Glutamatergic neuron (in vitro differentiated cells): ENCODE data around the gene CCBE1. TPM values are rescaled to one million over a fixed set of nuclear protein-coding genes. Genes with fewer than 3 reads are reported as not detected.

Experiments
- DNase-seq: peaks from one replicate; pipeline ENCODE4 v3.0.0; 2022
- H3K27ac Mint-ChIP-seq: one replicate; pipeline ENCODE4 v1.8.0; 2020; ENCODE audit warnings: mild to moderate bottlenecking, mixed read lengths, inconsistent platforms; ENCODE audit not compliant: unreplicated experiment
- H3K27me3 Mint-ChIP-seq: one replicate; pipeline ENCODE4 v1.8.0; 2020; ENCODE audit warnings: mild to moderate bottlenecking, moderate library complexity, mixed read lengths, inconsistent platforms; ENCODE audit not compliant: unreplicated experiment
- H3K36me3 Mint-ChIP-seq: one replicate; pipeline ENCODE4 v1.8.0; 2020; ENCODE audit warnings: mild to moderate bottlenecking, mixed read lengths, inconsistent platforms; ENCODE audit not compliant: unreplicated experiment
- H3K4me1 Mint-ChIP-seq: one replicate; pipeline ENCODE4 v1.8.0; 2020; ENCODE audit warnings: mild to moderate bottlenecking, low read depth, mixed read lengths, inconsistent platforms; ENCODE audit not compliant: unreplicated experiment
- H3K4me3 Mint-ChIP-seq: one replicate; pipeline ENCODE4 v1.8.0; 2020; ENCODE audit warnings: mild to moderate bottlenecking, mixed read lengths, inconsistent platforms; ENCODE audit not compliant: unreplicated experiment
- H3K9me3 Mint-ChIP-seq: one replicate; pipeline ENCODE4 v1.8.0; 2020; ENCODE audit warnings: mild to moderate bottlenecking, moderate library complexity, mixed read lengths, inconsistent platforms; ENCODE audit not compliant: unreplicated experiment
- total RNA-seq: library from RNA; stranded (reverse); fragmentation: NEBNext Ultra II Directional; extraction: Animal tissue kit (Norgen Biotek cat#: 25700); gene quantifications from one replicate; pipeline ENCODE4 v1.2.1, GENCODE V29; 2021; ENCODE audit not compliant: unreplicated experiment
- TF ChIP-seq, protein P1 (sequence below): fragments of 200-600 bp; sonication (generic); IDR thresholded peaks from one replicate; pipeline ENCODE4 v1.5.0; 2021; ENCODE audit not compliant: partially characterized antibody, unreplicated experiment

The CCBE1 gene
- total RNA-seq, 1 donor from 2014 or later = 0.81 TPM

DNA sequence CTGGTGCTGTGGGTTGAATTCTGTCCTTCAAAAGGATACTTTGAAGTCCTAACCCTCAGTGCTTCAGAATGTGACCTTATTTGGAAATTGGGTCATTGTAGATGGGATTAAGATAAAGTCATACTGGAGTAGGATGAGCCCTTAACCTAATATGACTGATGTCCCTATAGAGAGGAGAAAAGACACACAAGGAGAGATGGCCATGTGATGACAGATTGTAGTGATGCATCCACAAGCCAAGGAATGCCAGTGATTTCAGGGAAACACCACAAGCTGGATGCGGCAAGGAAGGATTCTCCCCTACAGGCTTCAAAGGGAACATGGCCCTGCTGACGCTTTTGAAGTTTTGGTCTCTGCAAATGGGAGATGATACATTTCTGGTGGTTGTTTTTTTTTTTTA lies 24.7 kb upstream of the CCBE1 start:
- Mint-ChIP-seq H3K27me3 (no peaks in the 10 kb centered on the region), H3K9me3 (no peaks in the 10 kb centered on the region), H3K4me1 (no peaks in the 10 kb centered on the region), H3K4me3 (no peak overlapping the region), H3K36me3 (no peaks in the 10 kb centered on the region), H3K27ac (no peak overlapping the region)
- no peak for DNase-seq
- TF ChIP-seq, protein P1, sequence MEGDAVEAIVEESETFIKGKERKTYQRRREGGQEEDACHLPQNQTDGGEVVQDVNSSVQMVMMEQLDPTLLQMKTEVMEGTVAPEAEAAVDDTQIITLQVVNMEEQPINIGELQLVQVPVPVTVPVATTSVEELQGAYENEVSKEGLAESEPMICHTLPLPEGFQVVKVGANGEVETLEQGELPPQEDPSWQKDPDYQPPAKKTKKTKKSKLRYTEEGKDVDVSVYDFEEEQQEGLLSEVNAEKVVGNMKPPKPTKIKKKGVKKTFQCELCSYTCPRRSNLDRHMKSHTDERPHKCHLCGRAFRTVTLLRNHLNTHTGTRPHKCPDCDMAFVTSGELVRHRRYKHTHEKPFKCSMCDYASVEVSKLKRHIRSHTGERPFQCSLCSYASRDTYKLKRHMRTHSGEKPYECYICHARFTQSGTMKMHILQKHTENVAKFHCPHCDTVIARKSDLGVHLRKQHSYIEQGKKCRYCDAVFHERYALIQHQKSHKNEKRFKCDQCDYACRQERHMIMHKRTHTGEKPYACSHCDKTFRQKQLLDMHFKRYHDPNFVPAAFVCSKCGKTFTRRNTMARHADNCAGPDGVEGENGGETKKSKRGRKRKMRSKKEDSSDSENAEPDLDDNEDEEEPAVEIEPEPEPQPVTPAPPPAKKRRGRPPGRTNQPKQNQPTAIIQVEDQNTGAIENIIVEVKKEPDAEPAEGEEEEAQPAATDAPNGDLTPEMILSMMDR = no peak

DNA sequence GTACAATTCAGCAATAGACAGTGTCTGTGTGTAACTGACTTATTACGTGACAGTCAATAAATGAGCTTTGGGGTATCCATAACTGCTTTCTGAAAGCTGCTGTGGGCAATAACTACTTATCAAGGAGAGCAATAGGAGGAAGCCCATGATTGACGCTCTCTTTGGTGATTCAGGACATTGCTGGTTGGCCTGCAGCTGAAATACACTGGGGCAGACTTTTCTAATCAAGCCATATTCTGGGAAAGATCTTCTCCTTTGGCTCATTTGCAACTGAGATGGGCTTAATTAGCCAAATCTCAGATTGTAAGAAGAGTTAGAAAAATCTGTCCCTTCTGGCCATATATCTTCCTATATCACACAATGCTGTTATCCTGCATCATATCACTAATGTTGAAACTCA lies 24.0 kb upstream of the CCBE1 start:
- no peak for DNase-seq
- Mint-ChIP-seq H3K9me3 (peaks cover under 1% of the 10 kb centered on the region), H3K27me3 (no peaks in the 10 kb centered on the region), H3K27ac (no peak overlapping the region), H3K4me3 (no peak overlapping the region), H3K4me1 (no peaks in the 10 kb centered on the region), H3K36me3 (peaks cover 2% of the 10 kb centered on the region)
- TF ChIP-seq, protein P1 = no peak

DNA sequence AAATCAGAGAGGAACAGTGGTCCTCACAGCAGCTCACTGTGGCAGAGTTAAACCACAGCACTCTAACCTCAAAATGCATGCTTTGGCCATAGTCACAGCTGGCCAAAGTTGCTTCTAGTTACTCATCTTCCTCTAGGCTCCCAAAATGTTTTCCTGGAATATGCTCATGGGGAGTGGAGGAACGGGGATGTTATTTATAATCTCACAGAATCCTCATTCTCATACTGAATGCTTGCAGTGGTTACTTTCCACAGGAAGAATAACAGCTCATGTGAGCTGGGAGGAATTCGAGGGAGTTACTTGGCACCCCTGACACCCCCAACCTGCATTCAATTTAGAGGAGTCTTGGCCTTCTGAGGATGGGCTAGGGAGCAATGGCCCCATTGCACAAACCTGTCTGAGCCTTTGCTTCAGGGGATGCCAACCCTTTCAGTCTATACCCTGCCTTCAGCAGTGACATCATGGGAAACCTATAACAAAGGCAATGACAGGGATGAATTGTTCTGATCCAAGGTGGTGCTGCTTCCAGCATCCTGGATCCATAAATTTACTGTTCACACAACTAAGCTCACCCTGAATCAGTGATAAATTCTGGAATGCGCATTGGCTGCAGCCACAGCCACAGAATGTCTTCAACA lies 22.4 kb upstream of the CCBE1 start:
- peaks cover 1% of the 10 kb centered on the region for H3K9me3 Mint-ChIP-seq
- H3K36me3 Mint-ChIP-seq = peaks cover 4% of the 10 kb centered on the region
- TF ChIP-seq, protein P1 = no peak
- no peak for DNase-seq
- H3K27me3 Mint-ChIP-seq = no peaks in the 10 kb centered on the region
- no peak overlapping the region for H3K4me3 Mint-ChIP-seq
- H3K4me1 Mint-ChIP-seq = no peaks in the 10 kb centered on the region
- H3K27ac Mint-ChIP-seq = no peak overlapping the region

DNA sequence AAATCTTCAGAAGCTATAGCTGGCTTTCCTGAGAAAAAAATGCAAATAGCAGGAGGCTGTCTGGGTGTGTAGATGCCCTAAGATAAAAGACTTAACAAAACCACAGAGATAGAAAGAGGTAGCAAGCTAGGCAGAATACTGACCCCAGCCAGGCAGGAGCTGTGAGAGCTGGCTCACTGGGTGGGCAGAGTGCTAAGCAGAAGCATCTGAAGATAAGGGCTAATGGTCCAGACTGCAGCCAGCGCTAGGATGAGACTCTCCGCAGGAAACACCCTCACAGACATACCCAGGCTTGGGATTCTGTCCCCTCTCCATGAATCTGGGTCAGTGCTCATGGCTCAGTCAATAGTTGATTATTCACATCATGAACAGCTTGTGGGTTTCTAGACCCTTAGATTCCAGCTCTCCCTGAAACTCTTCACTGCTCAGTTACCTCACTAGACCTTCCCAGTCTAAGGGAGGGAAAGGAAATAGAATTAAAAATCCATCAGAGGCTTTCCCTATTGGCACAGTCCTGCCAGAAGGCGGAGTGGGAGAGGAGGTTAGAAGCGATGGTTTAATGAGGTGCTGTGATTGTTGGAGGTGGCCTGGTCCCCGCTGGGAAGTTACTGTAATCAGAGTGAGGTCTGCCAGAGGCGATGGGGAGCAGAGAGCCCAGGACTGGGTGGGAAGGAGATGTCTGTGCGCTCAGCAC lies 21.4 kb upstream of the CCBE1 start:
- DNase-seq = no peak
- peaks cover 1% of the 10 kb centered on the region for H3K9me3 Mint-ChIP-seq
- H3K36me3 Mint-ChIP-seq = peaks cover 4% of the 10 kb centered on the region
- no peaks in the 10 kb centered on the region for H3K4me1 Mint-ChIP-seq
- H3K27me3 Mint-ChIP-seq = no peaks in the 10 kb centered on the region
- H3K27ac Mint-ChIP-seq = no peak overlapping the region
- TF ChIP-seq, protein P1 = no peak
- H3K4me3 Mint-ChIP-seq = no peak overlapping the region

DNA sequence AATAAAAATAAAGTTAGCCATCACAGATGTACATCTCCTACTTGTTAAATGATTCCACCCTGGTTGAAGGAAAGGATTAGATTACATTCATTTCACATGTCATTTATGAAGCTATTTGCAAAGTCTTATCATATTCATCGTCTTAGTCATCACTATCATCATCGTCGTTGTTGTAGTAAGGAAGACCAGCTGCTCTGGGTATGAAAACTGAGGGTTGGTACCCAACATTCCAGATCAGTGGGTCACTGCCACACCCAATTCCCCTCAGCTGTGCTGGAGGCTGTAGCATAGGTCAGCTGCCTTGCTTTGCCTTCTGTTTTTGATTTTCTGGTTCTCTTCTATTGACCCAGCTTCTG lies 20.9 kb upstream of the CCBE1 start:
- Mint-ChIP-seq H3K4me3 (no peak overlapping the region), H3K4me1 (no peaks in the 10 kb centered on the region), H3K9me3 (peaks cover 1% of the 10 kb centered on the region), H3K36me3 (peaks cover 4% of the 10 kb centered on the region), H3K27me3 (no peaks in the 10 kb centered on the region), H3K27ac (no peak overlapping the region)
- TF ChIP-seq, protein P1 = no peak
- DNase-seq = no peak
